GM19193 (cell line): ENCODE data around the gene DHDH.

ENCODE experiments used
- POLR2A ChIP-seq: IDR thresholded peaks from 4 replicates; pipeline ENCODE4 v1.6.1; 2011; ENCODE audit not compliant: insufficient read depth, insufficient read length; ENCODE audit errors: extremely low read depth

Gene DHDH

DNA sequence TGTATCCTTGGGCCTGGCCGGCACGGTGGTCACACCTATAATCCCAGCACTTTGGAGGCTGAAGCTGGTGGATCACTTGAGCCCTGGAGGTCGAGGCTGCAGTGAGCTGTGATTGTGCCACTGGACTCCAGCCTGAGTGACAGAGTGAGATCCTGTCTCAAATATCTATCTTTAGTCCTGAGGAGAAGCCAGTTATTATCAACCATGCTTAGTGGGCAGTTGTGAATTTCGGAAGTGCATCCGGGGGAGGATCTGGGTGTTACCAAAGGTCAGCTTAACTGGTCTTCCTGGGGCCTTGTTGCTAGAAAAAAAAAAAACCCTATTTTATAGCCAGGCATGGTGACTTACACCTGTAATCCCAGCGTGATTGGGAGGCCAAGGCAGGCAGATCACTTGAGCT lies 9.6 kb downstream of the DHDH start:
- TF ChIP-seq POLR2A: no peak

DNA sequence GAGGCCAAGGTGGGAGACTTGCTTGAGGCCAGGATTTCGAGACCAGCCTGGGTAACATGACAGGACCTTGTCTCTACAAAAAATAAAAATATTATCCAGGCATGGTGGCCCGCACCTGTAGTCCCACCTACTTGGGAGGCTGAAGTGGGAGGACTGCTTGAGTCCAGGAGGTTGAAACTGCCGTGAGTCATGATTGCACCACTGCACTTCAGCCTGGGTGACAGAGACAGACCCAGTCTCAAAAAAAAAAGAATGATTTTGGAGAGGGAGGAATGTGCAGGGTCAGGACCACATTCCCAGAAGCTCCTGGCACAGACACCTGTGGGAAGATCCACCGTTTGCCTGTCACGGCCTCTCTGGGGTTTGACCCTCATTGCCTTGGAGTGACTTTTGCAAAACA lies 11.9 kb downstream of the DHDH start:
- no peak for TF ChIP-seq POLR2A

GRCh38 chr19:48945817-48946216 lies 12.3 kb downstream of the DHDH start:
- TF ChIP-seq POLR2A: no peak

DNA sequence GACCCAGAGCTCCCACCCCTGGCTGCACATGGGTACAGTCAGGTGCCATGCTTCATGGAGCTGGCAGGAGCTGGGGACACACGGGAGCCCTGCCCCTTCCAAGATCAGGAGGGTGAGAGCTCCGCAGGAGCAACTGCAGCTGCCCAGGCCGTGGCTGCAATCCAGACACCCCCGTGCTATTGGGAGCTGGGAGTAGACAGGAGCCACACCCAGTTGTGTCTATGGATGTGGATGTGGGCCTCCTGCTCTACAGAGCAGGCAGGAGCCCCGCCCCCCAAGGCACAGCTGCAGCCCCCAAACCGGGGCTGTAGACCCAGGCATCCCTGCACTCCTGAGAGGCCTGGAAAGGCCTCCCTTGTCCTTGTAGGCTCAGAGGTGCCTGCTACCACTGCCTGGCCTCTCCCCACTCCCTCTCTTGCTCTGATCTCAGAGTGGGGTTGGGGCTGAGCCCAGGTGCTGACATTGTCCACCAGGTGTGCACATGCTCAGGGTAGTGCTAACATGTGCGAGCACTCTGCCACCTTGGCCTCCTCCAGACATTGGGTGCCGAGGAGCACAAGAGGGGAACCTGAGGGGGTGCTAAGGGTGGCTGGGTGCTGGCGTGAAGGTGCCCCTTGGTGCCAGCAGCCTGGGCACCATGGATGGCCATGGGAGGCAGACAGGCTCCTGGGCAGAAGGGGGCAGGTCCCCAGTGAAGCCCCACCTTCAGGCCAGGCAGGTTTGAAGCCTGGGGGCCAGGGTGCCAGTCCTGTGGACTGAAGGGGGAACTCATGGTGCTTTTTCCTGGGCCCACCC lies 13.2 kb downstream of the DHDH start:
- no peak for TF ChIP-seq POLR2A

DNA sequence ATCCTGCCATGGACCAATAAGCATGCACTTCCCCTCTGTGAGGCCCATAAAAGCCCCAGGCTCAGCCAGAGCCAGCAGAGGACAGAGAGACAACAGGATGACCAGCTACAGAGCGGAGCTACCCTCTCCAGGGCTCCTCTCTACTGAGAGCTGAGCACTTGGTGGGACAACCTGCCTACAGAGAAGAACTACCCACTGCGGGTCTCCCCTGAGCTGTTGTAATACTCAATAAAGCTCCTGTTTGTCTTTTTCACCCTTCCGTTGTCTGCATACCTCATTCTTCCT lies 13.7 kb downstream of the DHDH start:
- no peak for TF ChIP-seq POLR2A

DNA sequence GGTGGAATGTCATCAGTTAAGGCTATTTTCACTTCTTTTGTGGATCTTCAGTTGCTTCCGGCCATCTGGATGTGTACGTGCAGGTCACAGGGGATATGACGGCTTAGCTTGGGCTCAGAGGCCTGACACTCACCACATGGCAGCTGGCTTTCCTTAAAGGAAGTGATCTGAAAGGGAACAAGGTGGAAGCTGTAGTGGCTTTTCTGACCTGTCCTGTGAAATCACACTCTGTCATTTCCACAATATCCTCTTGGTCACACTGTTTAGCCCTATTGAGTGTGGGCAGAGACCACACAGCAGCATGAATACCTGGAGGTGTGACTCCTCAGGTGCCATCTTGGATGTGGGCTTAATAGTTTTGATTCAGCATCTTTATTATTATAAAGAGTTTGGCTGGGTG lies 16.7 kb downstream of the DHDH start:
- TF ChIP-seq POLR2A: no peak

GRCh38 chr19:48950830-48951519 lies 17.5 kb downstream of the DHDH start:
- no peak for TF ChIP-seq POLR2A

DNA sequence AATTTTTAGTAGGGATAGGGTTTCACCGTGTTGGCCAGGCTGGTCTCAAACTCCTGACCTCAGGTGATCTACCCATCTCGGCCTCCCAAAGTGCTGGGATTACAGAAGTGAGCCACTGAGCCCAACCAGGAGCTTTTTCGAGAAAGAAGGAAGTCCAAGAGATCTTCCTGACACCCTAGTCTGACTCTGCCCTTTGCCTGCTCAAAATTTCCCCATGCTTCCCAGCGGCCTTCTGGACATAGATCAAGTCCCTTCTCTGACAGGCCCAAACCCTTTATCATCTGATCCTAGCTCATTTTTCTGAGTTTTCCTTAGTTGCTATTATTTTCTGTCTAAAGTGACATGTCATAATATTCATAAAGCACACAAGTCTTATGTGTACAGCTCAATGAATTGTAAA lies 19.6 kb downstream of the DHDH start:
- TF ChIP-seq POLR2A: no peak

- TF ChIP-seq POLR2A: no peak
These were observed 20.6 kb downstream of the DHDH start for GRCh38 chr19:48953990-48954594.

DNA sequence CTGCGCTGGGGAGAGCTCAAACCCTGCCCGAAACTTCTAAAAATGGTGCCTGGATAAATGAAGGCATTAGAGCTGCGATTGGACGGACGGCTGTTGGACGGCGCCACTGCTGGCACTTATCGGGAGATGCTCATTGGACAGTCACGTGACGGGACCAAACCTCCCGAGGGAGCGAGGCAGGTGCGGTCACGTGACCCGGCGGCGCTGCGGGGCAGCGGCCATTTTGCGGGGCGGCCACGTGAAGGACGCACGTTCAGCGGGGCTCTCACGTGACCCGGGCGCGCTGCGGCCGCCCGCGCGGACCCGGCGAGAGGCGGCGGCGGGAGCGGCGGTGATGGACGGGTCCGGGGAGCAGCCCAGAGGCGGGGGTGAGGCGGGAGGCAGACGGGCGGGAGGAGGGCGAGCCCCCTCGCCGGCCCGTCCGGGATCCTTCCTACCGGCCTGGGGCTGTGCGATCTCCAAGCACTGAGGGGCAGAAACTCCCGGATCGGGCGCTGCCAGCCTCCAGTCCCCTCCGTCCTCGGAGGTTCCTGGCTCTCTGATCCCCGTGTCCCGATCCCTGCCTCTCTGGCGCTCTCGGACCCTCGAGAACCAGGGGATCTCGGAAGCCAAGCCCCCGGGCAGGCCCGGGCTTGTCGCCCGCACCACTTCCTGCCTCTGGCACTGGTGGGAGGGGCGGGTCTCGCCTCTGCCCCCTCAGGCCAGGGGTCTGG lies 21.3 kb downstream of the DHDH start, which contains the start of gene BAX:
BAX (plus strand) TSS at position 281 of the 713 bp plus-strand sequence; CDS start at position 335, 54 bp downstream.
- peak; percentile 92 for TF ChIP-seq POLR2A

GRCh38 chr19:48955308-48955958 lies 21.9 kb downstream of the DHDH start:
- TF ChIP-seq POLR2A: no peak

GRCh38 chr19:48958006-48958405 lies 24.5 kb downstream of the DHDH start:
- TF ChIP-seq POLR2A: no peak

DNA sequence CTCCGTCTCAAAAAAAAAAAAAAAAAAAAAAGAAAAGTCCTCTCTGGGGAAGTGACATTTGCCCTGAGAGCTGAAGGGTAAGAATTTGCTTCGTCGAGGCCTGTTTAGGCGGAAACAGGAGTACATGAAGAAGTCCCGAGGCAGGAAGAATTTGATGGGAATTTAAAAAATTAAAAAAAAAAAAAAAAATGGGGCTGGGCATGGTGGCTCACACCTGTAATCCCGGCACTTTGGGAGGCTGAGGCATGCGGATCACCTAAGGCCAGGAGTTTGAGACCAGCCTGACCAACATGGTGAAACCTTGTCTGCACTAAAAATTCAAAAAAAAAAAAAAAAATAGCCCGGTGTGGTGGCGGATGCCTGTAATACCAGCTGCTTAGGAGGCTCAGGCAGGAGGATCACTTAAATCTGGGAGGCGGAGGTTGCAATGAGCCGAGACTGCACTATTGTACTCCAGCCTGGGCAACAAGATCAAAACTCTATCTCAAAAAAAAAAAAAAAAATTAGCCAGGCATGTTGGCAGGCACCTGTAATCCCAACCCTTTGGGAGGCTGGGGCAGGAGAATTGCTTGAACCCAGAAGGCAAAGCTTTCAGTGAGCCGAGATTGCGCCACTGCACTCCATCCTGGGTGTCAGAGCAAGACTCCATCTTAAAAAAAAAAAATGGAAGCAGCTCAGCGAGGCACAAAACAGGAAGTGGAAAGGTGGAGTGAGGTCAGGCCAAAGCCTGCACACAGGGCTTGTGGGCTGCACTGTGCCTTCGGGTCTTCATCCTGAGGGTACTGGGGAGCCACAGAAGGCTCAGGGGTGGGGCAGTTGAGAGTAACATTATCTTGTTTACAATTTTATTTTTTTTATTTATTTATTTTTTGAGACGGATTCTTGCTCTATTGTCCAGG lies 26.1 kb downstream of the DHDH start:
- TF ChIP-seq POLR2A: peak; percentile 27

GRCh38 chr19:48961051-48961649 lies 27.7 kb downstream of the DHDH start:
- no peak for TF ChIP-seq POLR2A

DNA sequence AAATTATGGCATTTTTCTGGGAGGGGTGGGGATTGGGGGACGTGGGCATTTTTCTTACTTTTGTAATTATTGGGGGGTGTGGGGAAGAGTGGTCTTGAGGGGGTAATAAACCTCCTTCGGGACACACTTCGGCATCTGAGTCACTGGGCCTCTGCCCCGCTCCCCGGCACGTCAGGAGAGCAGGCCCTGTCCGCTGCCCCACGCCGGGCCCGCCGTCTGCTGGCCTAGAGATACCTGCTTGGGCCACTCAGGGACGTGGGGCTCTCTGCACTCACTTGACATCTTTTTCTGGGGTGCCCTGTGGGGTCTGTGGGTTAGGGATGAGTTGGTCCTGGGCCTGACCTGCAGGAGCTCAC lies 28.2 kb downstream of the DHDH start:
- no peak for TF ChIP-seq POLR2A
